Uterus (tissue), 2 donors: ENCODE results near the gene REN.

ENCODE experiments used
- POLR2A ChIP-seq, 2 donors: fragments of 450-650 bp; IDR thresholded peaks; one replicate each; pipeline ENCODE4 v1.6.1; 2016; ENCODE audit warnings: antibody characterized with exemption in 2 of 2, mild to moderate bottlenecking in 1 of 2, moderate library complexity in 1 of 2
- TF ChIP-seq, protein P1 (sequence below), 4 experiments: fragments of 200-600 bp in 2 of 4; fragments of 450-650 bp in 2 of 4; sonication (generic) in 2 of 4; IDR thresholded peaks; one replicate each; pipeline ENCODE4 v1.5.1; 2016 to 2019; ENCODE audit warnings: antibody characterized with exemption in 4 of 4, mild to moderate bottlenecking in 2 of 4, moderate library complexity in 1 of 4

DNA sequence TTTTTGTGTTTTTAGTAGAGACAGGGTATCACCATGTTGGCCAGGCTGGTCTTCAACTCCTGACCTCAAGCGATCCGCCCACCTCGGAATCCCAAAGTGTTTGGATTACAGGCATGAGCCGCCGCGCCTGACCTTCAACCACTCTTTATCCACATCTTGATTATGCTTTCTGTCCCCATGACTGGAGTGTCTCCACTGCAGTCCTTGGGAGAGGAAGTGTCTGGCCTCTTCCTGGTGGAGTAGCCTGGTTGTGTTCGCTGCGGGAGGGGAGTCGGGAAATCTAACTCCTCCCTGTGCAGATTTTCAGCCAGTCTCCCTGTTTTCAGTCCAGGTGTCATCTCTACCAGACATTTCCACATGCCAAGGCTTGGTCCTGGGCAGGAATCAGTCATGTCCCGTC lies 20.5 kb upstream of the REN start:
- TF ChIP-seq, protein P1, sequence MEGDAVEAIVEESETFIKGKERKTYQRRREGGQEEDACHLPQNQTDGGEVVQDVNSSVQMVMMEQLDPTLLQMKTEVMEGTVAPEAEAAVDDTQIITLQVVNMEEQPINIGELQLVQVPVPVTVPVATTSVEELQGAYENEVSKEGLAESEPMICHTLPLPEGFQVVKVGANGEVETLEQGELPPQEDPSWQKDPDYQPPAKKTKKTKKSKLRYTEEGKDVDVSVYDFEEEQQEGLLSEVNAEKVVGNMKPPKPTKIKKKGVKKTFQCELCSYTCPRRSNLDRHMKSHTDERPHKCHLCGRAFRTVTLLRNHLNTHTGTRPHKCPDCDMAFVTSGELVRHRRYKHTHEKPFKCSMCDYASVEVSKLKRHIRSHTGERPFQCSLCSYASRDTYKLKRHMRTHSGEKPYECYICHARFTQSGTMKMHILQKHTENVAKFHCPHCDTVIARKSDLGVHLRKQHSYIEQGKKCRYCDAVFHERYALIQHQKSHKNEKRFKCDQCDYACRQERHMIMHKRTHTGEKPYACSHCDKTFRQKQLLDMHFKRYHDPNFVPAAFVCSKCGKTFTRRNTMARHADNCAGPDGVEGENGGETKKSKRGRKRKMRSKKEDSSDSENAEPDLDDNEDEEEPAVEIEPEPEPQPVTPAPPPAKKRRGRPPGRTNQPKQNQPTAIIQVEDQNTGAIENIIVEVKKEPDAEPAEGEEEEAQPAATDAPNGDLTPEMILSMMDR (IDR thresholded peaks at IDR 0.05), result no peak
- no peak for TF ChIP-seq POLR2A (IDR thresholded peaks at IDR 0.05)
